ENCODE data around the gene RFLNA. TPM values are rescaled to one million over a fixed set of nuclear protein-coding genes. Genes with fewer than 3 reads are reported as not detected.

The RFLNA gene
- total and polyA plus RNA-seq, 2 experiments from 2014 or later: 3.9 to 20.4 TPM

DNA sequence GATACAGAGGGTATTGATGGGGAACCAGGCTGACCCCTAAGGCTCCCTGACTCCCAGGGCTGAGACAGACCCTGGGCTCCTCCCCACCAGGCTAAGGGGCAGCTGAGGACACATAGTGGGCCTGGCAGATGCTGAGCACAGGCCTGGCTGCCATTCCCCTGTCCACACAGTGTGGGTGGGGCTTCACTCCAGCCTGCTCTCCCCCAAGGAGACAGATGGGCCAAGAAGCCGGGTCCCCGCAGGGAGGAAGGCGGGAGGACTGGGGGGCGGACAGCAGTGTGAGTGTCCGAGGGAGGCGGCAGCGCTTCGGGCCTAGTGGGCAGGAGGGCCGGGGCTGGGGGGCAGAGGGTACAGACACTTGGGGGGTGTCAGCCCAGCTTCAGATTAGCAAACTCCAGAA, 32.0 kb downstream of the RFLNA start:
- no peak overlapping the region for H3K4me3 Mint-ChIP-seq
- Histone ChIP-seq H2AFZ (no peak overlapping the region), H3K27me3 (ENCODE audit: insufficient read depth) (no peaks in the 10 kb centered on the region), H3K4me2 (no peak overlapping the region), H3K4me3 (no peak overlapping the region), H3K36me3 (ENCODE audit: insufficient read depth) (peaks cover 13% of the 10 kb centered on the region; the same call in 1 of the 2 replicates), H3F3A (replicated peaks; ENCODE audit: low read depth) (peaks cover 7% of the 10 kb centered on the region; the same call in 1 of the 2 replicates), H3K9me2 (ENCODE audit: insufficient read depth) (no peaks in the 10 kb centered on the region), H4K20me1 (replicated peaks; ENCODE audit: insufficient read depth) (no peaks in the 10 kb centered on the region), H3K27ac (ENCODE audit: low read depth) (no peak overlapping the region), H3K4me1 (ENCODE audit: insufficient read depth) (no peaks in the 10 kb centered on the region), H3K79me2 (replicated peaks; ENCODE audit: insufficient read depth) (no peaks in the 10 kb centered on the region)
- peaks cover 70% of the 10 kb centered on the region for H3K36me3 Mint-ChIP-seq (ENCODE audit: low read depth)
- DNase-seq (ENCODE audit: low spot score): no peak
- H3K27ac Mint-ChIP-seq: no peak overlapping the region
- peaks cover 27% of the 10 kb centered on the region for H3K27me3 Mint-ChIP-seq (ENCODE audit: insufficient read depth, low read depth, poor library complexity)
- no peak for TF ChIP-seq ZNF331 (CRISPR knock-in tag; IDR thresholded peaks at IDR 0.05; ENCODE audit: low read depth)
- TF ChIP-seq POLR2AphosphoS5 (IDR thresholded peaks at IDR 0.05; ENCODE audit: low read depth): no peak
- TF ChIP-seq, protein P1, sequence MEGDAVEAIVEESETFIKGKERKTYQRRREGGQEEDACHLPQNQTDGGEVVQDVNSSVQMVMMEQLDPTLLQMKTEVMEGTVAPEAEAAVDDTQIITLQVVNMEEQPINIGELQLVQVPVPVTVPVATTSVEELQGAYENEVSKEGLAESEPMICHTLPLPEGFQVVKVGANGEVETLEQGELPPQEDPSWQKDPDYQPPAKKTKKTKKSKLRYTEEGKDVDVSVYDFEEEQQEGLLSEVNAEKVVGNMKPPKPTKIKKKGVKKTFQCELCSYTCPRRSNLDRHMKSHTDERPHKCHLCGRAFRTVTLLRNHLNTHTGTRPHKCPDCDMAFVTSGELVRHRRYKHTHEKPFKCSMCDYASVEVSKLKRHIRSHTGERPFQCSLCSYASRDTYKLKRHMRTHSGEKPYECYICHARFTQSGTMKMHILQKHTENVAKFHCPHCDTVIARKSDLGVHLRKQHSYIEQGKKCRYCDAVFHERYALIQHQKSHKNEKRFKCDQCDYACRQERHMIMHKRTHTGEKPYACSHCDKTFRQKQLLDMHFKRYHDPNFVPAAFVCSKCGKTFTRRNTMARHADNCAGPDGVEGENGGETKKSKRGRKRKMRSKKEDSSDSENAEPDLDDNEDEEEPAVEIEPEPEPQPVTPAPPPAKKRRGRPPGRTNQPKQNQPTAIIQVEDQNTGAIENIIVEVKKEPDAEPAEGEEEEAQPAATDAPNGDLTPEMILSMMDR (conservative IDR thresholded peaks at IDR 0.05; ENCODE audit: low read depth in 2 of 2): no peak
- TF ChIP-seq ETS1 (IDR thresholded peaks at IDR 0.05): no peak
- TF ChIP-seq CREB1 (CRISPR knock-in tag; IDR thresholded peaks at IDR 0.05; ENCODE audit: low read depth): no peak
- TF ChIP-seq ZNF462 (CRISPR knock-in tag; IDR thresholded peaks at IDR 0.05): no peak
- no peak for TF ChIP-seq NANOG (IDR thresholded peaks at IDR 0.05; ENCODE audit: borderline replicate concordance)
- no peak for TF ChIP-seq REST (IDR thresholded peaks at IDR 0.05; ENCODE audit: unreplicated experiment)
- no peak for TF ChIP-seq EZH2 (IDR thresholded peaks at IDR 0.05; ENCODE audit: low read depth, unreplicated experiment)
- no peak for TF ChIP-seq JUNB (IDR thresholded peaks at IDR 0.05; ENCODE audit: unreplicated experiment)
- no peak for TF ChIP-seq STAT1 (IDR thresholded peaks at IDR 0.05; ENCODE audit: unreplicated experiment)
- no peak for TF ChIP-seq ZNF114 (CRISPR knock-in tag; IDR thresholded peaks at IDR 0.05)
- no peak for TF ChIP-seq EZH2phosphoT487 (IDR thresholded peaks at IDR 0.05; ENCODE audit: unreplicated experiment)
- peaks cover 10% of the 10 kb centered on the region; the same call in 2 of the 3 replicates for H3K4me1 Mint-ChIP-seq
- H3K9me3 Mint-ChIP-seq: peaks cover 31% of the 10 kb centered on the region
- no peak for ATAC-seq

All from GM23338 (cell line).